OCI-LY7 (cell line): Measurements from ENCODE around the gene GALNT2.

Source experiments
- EZH2phosphoT487 ChIP-seq: fragments of 200-600 bp; sonication (generic); IDR thresholded peaks from 2 replicates; pipeline ENCODE4 v1.6.1; 2018; ENCODE audit warnings: low read depth, borderline replicate concordance, mild to moderate bottlenecking, mixed run types, antibody characterized with exemption, low read length, moderate library complexity, mixed read lengths
- TF ChIP-seq, protein P1 (sequence below): fragments of 200-600 bp; sonication (generic); conservative IDR thresholded peaks from 2 replicates; pipeline ENCODE4 v1.5.1; 2014; ENCODE audit warnings: mild to moderate bottlenecking, antibody characterized with exemption, low read length, moderate library complexity, mixed read lengths

DNA sequence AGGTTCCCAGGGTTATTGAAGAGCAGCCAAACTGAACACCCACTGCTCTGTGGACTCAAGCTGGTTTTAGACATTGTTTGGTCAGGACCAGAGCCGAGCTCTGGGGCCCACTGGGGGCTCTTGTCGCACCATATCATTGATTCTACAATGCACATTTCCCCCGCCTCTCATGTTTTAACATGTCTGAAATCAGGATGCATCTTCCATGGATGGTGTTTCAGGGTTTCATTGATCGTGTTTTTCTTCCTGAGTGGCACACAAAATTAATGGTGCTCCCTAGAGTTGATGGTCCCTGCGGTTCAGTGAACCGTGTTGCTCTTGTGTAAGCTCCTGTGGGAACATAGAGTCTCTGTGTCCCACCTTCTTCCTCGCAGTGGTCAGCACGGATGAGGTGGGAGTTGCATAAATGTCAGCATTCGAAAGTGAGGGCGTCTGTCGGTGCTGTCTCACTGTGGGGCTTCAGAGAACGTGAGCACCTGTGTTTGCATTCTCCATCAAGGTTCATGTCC, 38.3 kb downstream of the GALNT2 start:
- TF ChIP-seq, protein P1, sequence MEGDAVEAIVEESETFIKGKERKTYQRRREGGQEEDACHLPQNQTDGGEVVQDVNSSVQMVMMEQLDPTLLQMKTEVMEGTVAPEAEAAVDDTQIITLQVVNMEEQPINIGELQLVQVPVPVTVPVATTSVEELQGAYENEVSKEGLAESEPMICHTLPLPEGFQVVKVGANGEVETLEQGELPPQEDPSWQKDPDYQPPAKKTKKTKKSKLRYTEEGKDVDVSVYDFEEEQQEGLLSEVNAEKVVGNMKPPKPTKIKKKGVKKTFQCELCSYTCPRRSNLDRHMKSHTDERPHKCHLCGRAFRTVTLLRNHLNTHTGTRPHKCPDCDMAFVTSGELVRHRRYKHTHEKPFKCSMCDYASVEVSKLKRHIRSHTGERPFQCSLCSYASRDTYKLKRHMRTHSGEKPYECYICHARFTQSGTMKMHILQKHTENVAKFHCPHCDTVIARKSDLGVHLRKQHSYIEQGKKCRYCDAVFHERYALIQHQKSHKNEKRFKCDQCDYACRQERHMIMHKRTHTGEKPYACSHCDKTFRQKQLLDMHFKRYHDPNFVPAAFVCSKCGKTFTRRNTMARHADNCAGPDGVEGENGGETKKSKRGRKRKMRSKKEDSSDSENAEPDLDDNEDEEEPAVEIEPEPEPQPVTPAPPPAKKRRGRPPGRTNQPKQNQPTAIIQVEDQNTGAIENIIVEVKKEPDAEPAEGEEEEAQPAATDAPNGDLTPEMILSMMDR = no peak
- TF ChIP-seq EZH2phosphoT487 = no peak
